GM12864 (cell line): ENCODE measurements around the gene MAP3K3.
A peak's percentile ranks its signal among the peaks of the same experiment; 100 is the strongest.
"Not testable (repeated sequence)": the region's sequence is repeated elsewhere in the genome, so short reads cannot be mapped to it uniquely, and the experiment has no call there.

ENCODE experiments used
- DNase-seq: peaks from one replicate; pipeline ENCODE4 v3.0.0-alpha.2; 2011; ENCODE audit warnings: low read depth
- H3K4me3 ChIP-seq: 2 replicates; pipeline ENCODE4 v1.5.1; 2011; ENCODE audit warnings: mild to moderate bottlenecking, low read depth, low read length, control low read depth
- CTCF ChIP-seq: IDR thresholded peaks from 2 replicates; pipeline ENCODE4 v1.5.1; 2011; ENCODE audit warnings: low read depth, mild to moderate bottlenecking, moderate library complexity, low read length, control low read depth, inconsistent platforms; ENCODE audit errors: missing control alignments

Gene MAP3K3

GRCh38 chr17:63718988-63719387 lies 96.8 kb downstream of the MAP3K3 start:
- H3K4me3 ChIP-seq, result no peak overlapping the region
- DNase-seq, result no peak
- TF ChIP-seq CTCF, result no peak

GRCh38 chr17:63720194-63720593 lies 98.0 kb downstream of the MAP3K3 start:
- DNase-seq, H3K4me3 ChIP-seq: not testable (repeated sequence)

- TF ChIP-seq CTCF, result no peak
- DNase-seq, result no peak
Observed at GRCh38 chr17:63722403-63722802, 100.2 kb downstream of the MAP3K3 start.

GRCh38 chr17:63735691-63736090 lies 113.5 kb downstream of the MAP3K3 start:
- TF ChIP-seq CTCF, result no peak
- H3K4me3 ChIP-seq, result no peak overlapping the region
- no peak for DNase-seq

More at GRCh38 chr17:63722403-63722802, 100.2 kb downstream of the MAP3K3 start:
- no peak overlapping the region for H3K4me3 ChIP-seq

GRCh38 chr17:63740464-63741142 lies 118.4 kb downstream of the MAP3K3 start:
- DNase-seq, result no peak
- H3K4me3 ChIP-seq, result peak overlapping the region; percentile 66
- no peak for TF ChIP-seq CTCF

GRCh38 chr17:63741143-63741407 lies 118.9 kb downstream of the MAP3K3 start:
- no peak for TF ChIP-seq CTCF
- H3K4me3 ChIP-seq, result peak overlapping the region; percentile 66
- no peak for DNase-seq

GRCh38 chr17:63741408-63742173 lies 119.4 kb downstream of the MAP3K3 start, which contains the start of gene STRADA:
TSS of gene STRADA (minus strand) at chr17:63741799. CDS start at chr17:63728369, 13,430 bp downstream.
- peak; percentile 97 for DNase-seq
- no peak for TF ChIP-seq CTCF

More at GRCh38 chr17:63741408-63742173, 119.4 kb downstream of the MAP3K3 start, which contains the start of gene STRADA:
- H3K4me3 ChIP-seq, result peak within 1 kb of the TSS; percentile 66
